Loucy (cell line): ENCODE measurements around the gene SLC9A1.

Source experiments
- H2AFZ ChIP-seq: fragments of 200-600 bp; sonication (generic); 2 replicates; pipeline ENCODE4 v1.6.0; 2016; ENCODE audit warnings: antibody characterized with exemption, mild to moderate bottlenecking, low read length, moderate library complexity
- H3F3A ChIP-seq: fragments of 200-600 bp; 2 replicates; pipeline ENCODE4 v1.6.0; 2016; ENCODE audit warnings: antibody characterized with exemption, low read depth, mild to moderate bottlenecking
- H3K27me3 ChIP-seq: fragments of 200-600 bp; sonication (generic); 2 replicates; pipeline ENCODE4 v1.6.1; 2014; ENCODE audit warnings: low read length, mild to moderate bottlenecking; ENCODE audit not compliant: insufficient read depth, poor library complexity, severe bottlenecking
- H3K36me3 ChIP-seq: fragments of 200-600 bp; sonication (generic); 2 replicates; pipeline ENCODE4 v1.6.1; 2016; ENCODE audit warnings: low read length; ENCODE audit not compliant: insufficient read depth
- H3K4me1 ChIP-seq: fragments of 200-600 bp; sonication (generic); 2 replicates; pipeline ENCODE4 v1.5.1; 2014; ENCODE audit warnings: low read length, mild to moderate bottlenecking; ENCODE audit not compliant: insufficient read depth, poor library complexity, severe bottlenecking
- H3K4me2 ChIP-seq: fragments of 200-600 bp; sonication (generic); 2 replicates; pipeline ENCODE4 v1.6.0; 2014; ENCODE audit warnings: antibody characterized with exemption, low read length, low read depth, mild to moderate bottlenecking; ENCODE audit not compliant: poor library complexity, severe bottlenecking
- H3K4me3 ChIP-seq: fragments of 200-600 bp; sonication (generic); 2 replicates; pipeline ENCODE4 v1.5.1; 2014; ENCODE audit warnings: low read length, mild to moderate bottlenecking, mixed read lengths; ENCODE audit not compliant: poor library complexity, severe bottlenecking
- H3K79me2 ChIP-seq: fragments of 200-600 bp; sonication (generic); 2 replicates; pipeline ENCODE4 v1.6.1; 2014; ENCODE audit warnings: low read length; ENCODE audit not compliant: insufficient read depth
- H3K9ac ChIP-seq: fragments of 200-600 bp; sonication (generic); 2 replicates; pipeline ENCODE4 v1.6.0; 2014; ENCODE audit warnings: mild to moderate bottlenecking, low read depth, low read length, moderate library complexity; ENCODE audit not compliant: poor library complexity, severe bottlenecking
- H3K9me2 ChIP-seq: fragments of 200-600 bp; sonication (generic); replicated peaks from 2 replicates; pipeline ENCODE4 v1.6.1; 2016; ENCODE audit warnings: low read depth, low read length, mixed read lengths
- H3K9me3 ChIP-seq: fragments of 200-600 bp; sonication (generic); 2 replicates; pipeline ENCODE4 v1.6.1; 2014; ENCODE audit warnings: mild to moderate bottlenecking, antibody characterized with exemption, low read length, low read depth; ENCODE audit not compliant: insufficient read depth
- H4K20me1 ChIP-seq: fragments of 200-600 bp; sonication (generic); 2 replicates; pipeline ENCODE4 v1.6.0; 2014; ENCODE audit warnings: antibody characterized with exemption, low read length, mild to moderate bottlenecking; ENCODE audit not compliant: insufficient read depth, poor library complexity, severe bottlenecking
- CTCF ChIP-seq: fragments of 200-600 bp; sonication (generic); conservative IDR thresholded peaks from 2 replicates; pipeline ENCODE4 v1.5.1; 2014; ENCODE audit warnings: mild to moderate bottlenecking, antibody characterized with exemption, low read length
- EZH2phosphoT487 ChIP-seq: fragments of 200-600 bp; IDR thresholded peaks from 2 replicates; pipeline ENCODE4 v1.6.1; 2018; ENCODE audit warnings: antibody characterized with exemption, mild to moderate bottlenecking, moderate library complexity, borderline replicate concordance

Gene SLC9A1

GRCh38 chr1:27057801-27058625, 96.9 kb downstream of the SLC9A1 start:
- H3F3A ChIP-seq: no peaks in the 10 kb centered on the region
- no peaks in the 10 kb centered on the region for H4K20me1 ChIP-seq
- TF ChIP-seq CTCF (no peak), EZH2phosphoT487 (no peak)
- H3K27me3 ChIP-seq: no peaks in the 10 kb centered on the region
- H3K9me2 ChIP-seq: no peaks in the 10 kb centered on the region
- no peaks in the 10 kb centered on the region for H3K36me3 ChIP-seq
- no peaks in the 10 kb centered on the region for H3K79me2 ChIP-seq
- H3K4me1 ChIP-seq: no peaks in the 10 kb centered on the region
- H3K9ac ChIP-seq: no peak overlapping the region
- no peak overlapping the region for H3K4me2 ChIP-seq
- no peak overlapping the region for H2AFZ ChIP-seq
- no peak overlapping the region for H3K4me3 ChIP-seq
- H3K9me3 ChIP-seq: no peaks in the 10 kb centered on the region

DNA sequence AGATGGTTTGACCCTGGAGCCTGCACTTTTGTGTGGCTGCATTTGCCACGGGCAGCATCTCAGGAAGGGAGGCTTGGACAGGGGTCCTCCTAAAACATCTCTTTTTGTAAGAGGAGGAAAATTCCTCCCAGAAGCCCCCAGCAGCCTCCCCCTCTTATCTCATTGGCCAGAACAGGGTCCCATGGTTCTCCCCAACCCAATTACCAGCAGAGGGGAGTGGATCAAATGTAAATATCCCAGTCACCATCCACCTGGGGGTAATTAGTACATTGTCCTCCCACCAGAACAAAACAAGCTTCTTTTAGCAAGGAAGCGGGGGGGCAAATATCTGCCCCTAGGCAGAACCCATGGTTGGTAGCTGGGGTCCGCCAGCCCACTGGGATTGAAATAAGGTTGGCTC, 97.5 kb downstream of the SLC9A1 start:
- Histone ChIP-seq H3K4me3 (no peak overlapping the region), H3K9ac (no peak overlapping the region), H3K27me3 (no peaks in the 10 kb centered on the region), H3K36me3 (no peaks in the 10 kb centered on the region), H2AFZ (no peak overlapping the region), H4K20me1 (no peaks in the 10 kb centered on the region), H3K4me2 (no peak overlapping the region), H3K9me2 (no peaks in the 10 kb centered on the region), H3K9me3 (no peaks in the 10 kb centered on the region), H3K4me1 (no peaks in the 10 kb centered on the region), H3K79me2 (no peaks in the 10 kb centered on the region), H3F3A (no peaks in the 10 kb centered on the region)
- TF ChIP-seq CTCF (no peak), EZH2phosphoT487 (no peak)

DNA sequence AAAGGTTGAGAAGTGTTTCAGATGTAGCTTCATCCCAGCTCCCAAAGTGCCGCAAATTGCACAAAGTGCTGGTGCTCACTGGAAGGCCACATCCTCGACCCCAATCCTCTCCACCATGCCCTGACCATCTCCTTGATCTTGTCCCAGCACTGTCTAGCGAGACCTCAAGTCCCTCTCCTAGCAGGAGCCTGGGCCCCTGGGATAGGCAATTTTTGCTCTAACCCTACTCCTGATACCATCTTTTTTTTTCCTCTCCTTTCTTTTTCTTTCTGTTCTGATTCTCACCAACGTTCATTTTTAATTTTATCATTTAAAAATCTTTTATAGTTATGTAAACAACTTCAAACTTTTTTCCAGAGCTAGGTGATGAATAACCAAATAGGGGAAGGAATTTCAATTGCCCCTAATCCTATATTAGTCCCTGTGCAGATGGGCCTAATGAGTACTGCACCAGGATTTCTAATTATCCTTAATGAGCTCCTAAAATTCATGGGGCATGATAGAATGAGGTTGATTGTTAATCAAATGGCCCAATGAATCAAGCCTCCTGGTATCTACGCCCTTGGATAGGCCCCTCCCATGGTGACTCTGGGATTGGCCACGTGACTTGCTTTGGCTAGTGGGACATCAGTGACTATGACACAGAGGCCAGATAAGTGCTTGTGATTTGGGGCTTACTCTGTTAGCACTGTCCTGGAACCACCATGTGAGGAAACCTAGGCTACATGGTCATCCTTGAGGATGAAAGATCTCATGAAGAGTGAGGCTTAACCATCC, 100.8 kb downstream of the SLC9A1 start:
- Histone ChIP-seq H3K9ac (no peak overlapping the region), H3K79me2 (no peaks in the 10 kb centered on the region), H3K4me1 (peaks cover 4% of the 10 kb centered on the region), H3K27me3 (no peaks in the 10 kb centered on the region), H3K9me2 (no peaks in the 10 kb centered on the region), H3K36me3 (no peaks in the 10 kb centered on the region), H3K9me3 (no peaks in the 10 kb centered on the region), H3K4me3 (no peak overlapping the region), H2AFZ (no peak overlapping the region), H3F3A (no peaks in the 10 kb centered on the region), H3K4me2 (no peak overlapping the region), H4K20me1 (no peaks in the 10 kb centered on the region)
- TF ChIP-seq EZH2phosphoT487 (no peak), CTCF (no peak)
